GM12872 (cell line): ENCODE data around the gene SLC38A10.
A peak's percentile ranks its signal among the peaks of the same experiment; 100 is the strongest.

Experiments
- TF ChIP-seq, protein P1 (sequence below): IDR thresholded peaks from 3 replicates; pipeline ENCODE4 v1.5.1; 2011; ENCODE audit warnings: low read depth, mild to moderate bottlenecking, low read length, moderate library complexity; ENCODE audit not compliant: insufficient read depth

The SLC38A10 gene

DNA sequence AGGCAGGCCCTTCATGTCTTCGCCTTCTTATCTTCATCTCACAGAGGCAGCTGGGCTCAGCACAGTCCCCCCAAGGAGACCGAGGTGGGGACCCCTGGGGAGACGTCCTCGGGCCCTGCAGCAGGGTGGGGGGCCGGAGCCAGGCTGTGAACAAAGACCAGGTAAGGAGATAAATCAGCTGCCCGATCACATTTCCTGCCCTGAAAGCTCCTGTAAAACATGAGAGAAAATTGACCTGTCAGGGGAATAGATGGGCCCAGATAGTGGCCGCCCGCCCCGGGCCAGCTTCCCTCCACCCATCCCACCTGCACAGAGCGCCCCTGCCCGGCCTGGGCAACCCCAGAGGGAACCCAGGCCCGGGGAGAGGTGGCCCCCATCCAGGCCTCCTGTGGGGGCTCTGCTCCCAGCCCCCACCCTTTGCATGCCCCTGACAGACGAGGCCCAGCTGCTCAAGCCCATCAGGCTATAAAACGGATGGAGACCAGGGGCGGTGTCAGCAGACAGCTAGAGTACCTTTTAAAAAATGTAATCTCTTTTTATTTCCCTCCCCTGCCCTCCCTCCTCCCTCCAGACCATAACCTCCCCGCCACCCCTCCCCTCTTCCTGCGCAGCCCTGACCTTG is 18.8 kb upstream of the SLC38A10 start:
- TF ChIP-seq, protein P1, sequence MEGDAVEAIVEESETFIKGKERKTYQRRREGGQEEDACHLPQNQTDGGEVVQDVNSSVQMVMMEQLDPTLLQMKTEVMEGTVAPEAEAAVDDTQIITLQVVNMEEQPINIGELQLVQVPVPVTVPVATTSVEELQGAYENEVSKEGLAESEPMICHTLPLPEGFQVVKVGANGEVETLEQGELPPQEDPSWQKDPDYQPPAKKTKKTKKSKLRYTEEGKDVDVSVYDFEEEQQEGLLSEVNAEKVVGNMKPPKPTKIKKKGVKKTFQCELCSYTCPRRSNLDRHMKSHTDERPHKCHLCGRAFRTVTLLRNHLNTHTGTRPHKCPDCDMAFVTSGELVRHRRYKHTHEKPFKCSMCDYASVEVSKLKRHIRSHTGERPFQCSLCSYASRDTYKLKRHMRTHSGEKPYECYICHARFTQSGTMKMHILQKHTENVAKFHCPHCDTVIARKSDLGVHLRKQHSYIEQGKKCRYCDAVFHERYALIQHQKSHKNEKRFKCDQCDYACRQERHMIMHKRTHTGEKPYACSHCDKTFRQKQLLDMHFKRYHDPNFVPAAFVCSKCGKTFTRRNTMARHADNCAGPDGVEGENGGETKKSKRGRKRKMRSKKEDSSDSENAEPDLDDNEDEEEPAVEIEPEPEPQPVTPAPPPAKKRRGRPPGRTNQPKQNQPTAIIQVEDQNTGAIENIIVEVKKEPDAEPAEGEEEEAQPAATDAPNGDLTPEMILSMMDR: no peak

DNA sequence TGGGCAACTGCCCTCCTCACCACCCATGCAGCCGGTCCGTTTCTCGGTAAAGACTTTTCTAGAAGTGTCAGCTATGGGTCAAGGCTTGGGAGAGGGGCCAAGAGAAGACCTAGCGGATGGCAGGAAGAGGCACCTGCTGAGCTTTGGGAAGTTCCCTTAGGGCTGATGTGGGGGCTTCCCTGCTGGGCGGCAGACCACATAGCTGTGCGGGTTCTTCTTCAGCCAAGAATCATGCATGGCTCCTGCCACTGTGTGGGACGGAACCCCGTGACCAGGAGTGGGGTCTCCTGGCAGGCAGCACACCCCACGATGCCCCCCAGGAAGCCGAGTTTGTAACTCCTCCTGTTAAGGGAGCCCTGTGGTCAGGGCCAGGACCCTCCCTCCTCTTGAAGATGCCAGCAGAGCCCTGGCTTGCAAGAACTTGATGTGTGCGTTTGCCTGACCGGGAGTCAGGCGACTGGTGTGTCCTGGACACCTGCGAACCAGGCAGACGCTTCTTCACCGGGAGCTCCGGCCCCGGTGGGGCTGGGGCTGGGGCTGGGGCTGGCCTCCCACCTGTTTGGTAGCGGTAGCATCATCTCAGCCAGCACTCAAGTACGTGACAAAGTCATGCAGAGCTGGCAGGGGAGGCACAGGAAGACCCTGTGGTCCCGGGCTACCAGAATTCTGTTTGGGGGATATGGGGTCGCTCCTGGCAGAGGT is 17.7 kb upstream of the SLC38A10 start:
- TF ChIP-seq, protein P1: no peak

DNA sequence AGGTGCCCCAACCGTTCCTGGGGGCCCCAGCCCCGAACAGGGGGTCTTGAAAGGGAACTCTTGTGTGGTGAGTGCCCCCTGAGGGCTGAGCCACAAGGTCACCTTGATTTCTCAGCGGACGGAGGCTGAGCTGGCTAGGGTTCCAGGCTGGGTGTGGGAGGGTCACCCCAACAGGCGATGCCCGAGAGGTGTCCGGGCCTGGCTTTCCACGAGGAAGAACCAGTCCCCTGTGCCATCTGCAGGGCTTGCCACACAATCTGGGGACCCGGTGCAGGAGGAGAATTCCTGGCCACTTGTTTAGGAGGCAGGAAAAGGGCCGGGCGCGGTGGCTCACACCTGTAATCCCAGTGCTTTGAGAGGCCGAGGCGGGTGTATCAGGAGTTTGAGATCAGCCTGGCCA is 16.8 kb upstream of the SLC38A10 start:
- TF ChIP-seq, protein P1: no peak

DNA sequence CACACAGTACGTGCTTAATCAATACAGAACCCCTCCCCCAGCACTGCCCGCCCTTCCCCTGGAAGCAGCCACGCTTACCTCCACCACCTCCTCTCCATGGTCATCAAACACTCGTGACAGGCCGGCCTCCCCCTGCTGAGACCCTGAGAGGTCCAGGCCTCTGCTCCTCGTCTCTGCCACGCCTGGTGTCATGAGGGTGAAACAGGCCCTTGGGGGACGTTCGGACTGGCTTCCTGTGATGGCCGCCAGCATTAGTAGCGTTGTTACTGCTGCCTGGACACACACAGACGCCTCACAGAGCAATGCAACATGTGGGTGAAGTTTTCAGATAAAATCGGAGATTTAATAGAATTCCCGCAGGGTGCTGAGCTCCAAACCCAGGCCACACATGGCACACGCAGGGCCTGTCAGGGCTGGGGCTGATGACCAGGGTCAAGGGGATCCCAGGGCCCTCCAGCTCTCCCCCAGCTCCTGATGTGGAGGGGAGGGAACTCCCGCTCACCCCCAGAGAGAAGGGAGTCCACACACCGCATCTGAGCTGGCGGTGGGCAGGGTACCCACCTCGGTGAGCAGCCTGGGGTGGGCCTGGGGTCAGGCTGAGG is 15.9 kb upstream of the SLC38A10 start:
- TF ChIP-seq, protein P1: no peak

GRCh38 chr17:81309859-81310839 is 15.0 kb upstream of the SLC38A10 start:
- TF ChIP-seq, protein P1: no peak

GRCh38 chr17:81309140-81309858 is 14.2 kb upstream of the SLC38A10 start:
- TF ChIP-seq, protein P1: peak; percentile 29; the same call in 1 of the 3 replicates
